PC-3 (cell line): ENCODE results near the gene ATP6V1G3. TPM values are rescaled to one million over a fixed set of nuclear protein-coding genes. Genes with fewer than 3 reads are reported as not detected.

Experiments used
- ATAC-seq: fragments of 200-7000 bp; cut with Tn5 transposase; 2 replicates; pipeline ENCODE4 v1.9.1; 2020; ENCODE audit warnings: mild to moderate bottlenecking, moderate library complexity
- BruUV-seq: library from RNA; stranded (reverse); fragments of 400-500 nt; replicated peaks from 2 replicates; lab custom pipeline; 2021; lab: Mats Ljungman, UMichigan
- CTCF ChIA-PET: fragments of 300-600 bp; sonication (Branson Sonifier 250); formaldehyde crosslinking; loops from one replicate; lab custom pipeline; 2022; ENCODE audit warnings: antibody characterized with exemption; lab: Charles Lee
- POLR2A ChIA-PET: fragments of 300-600 bp; sonication (Branson Sonifier 250); formaldehyde crosslinking; loops from one replicate; lab custom pipeline; 2022; ENCODE audit warnings: antibody characterized with exemption; ENCODE audit not compliant: unreplicated experiment; lab: Charles Lee
- DNase-seq: peaks from one replicate; pipeline ENCODE4 v3.0.0-alpha.2; 2015
- H2AFZ ChIP-seq: fragments of 300-600 bp; sonication (generic); 2 replicates; pipeline ENCODE4 v1.6.0; 2016; ENCODE audit warnings: antibody characterized with exemption, low read length
- H3F3A ChIP-seq: fragments of 300-600 bp; sonication (generic); one replicate; pipeline ENCODE4 v1.6.0; 2017; ENCODE audit warnings: antibody characterized with exemption, low read length, control low read depth, mild to moderate bottlenecking; ENCODE audit not compliant: unreplicated experiment
- H3K27ac ChIP-seq: fragments of 300-600 bp; sonication (generic); 2 replicates; pipeline ENCODE4 v1.5.1; 2016; ENCODE audit warnings: mild to moderate bottlenecking, low read length
- H3K27me3 ChIP-seq: fragments of 300-600 bp; sonication (generic); 2 replicates; pipeline ENCODE4 v1.6.1; 2016; ENCODE audit warnings: low read length, mixed read lengths
- H3K36me3 ChIP-seq: fragments of 300-600 bp; sonication (generic); 2 replicates; pipeline ENCODE4 v1.6.1; 2016; ENCODE audit warnings: low read depth, mixed run types, low read length, mixed read lengths
- H3K4me1 ChIP-seq: fragments of 300-600 bp; sonication (generic); 2 replicates; pipeline ENCODE4 v1.5.1; 2016; ENCODE audit warnings: low read length; ENCODE audit not compliant: insufficient read depth
- H3K4me2 ChIP-seq: fragments of 300-600 bp; sonication (generic); 2 replicates; pipeline ENCODE4 v1.6.0; 2016; ENCODE audit warnings: low read length
- H3K4me3 ChIP-seq: fragments of 300-600 bp; sonication (generic); 2 replicates; pipeline ENCODE4 v1.5.1; 2016; ENCODE audit warnings: mild to moderate bottlenecking, low read length, mixed read lengths
- H3K79me2 ChIP-seq: fragments of 300-600 bp; sonication (generic); 2 replicates; pipeline ENCODE4 v1.6.1; 2017; ENCODE audit warnings: low read length, mixed read lengths
- H3K9ac ChIP-seq: fragments of 300-600 bp; sonication (generic); 2 replicates; pipeline ENCODE4 v1.6.0; 2016; ENCODE audit warnings: mild to moderate bottlenecking, low read length
- H3K9me2 ChIP-seq: fragments of 300-600 bp; sonication (generic); replicated peaks from 2 replicates; pipeline ENCODE4 v1.6.1; 2016; ENCODE audit warnings: mixed run types, low read length, mixed read lengths
- H3K9me3 ChIP-seq: fragments of 300-600 bp; sonication (generic); 2 replicates; pipeline ENCODE4 v1.6.1; 2016; ENCODE audit warnings: low read length, mixed read lengths
- H4K20me1 ChIP-seq: fragments of 300-600 bp; sonication (generic); 2 replicates; pipeline ENCODE4 v1.6.1; 2016; ENCODE audit warnings: low read length, mixed read lengths
- CTCF ChIP-seq: fragments of 300-600 bp; sonication (generic); conservative IDR thresholded peaks from 2 replicates; pipeline ENCODE4 v1.5.1; 2017; ENCODE audit warnings: antibody characterized with exemption, low read depth, mild to moderate bottlenecking, low read length
- EZH2 ChIP-seq: fragments of 300-600 bp; sonication (generic); IDR thresholded peaks from one replicate; pipeline ENCODE4 v1.6.1; 2017; ENCODE audit warnings: antibody characterized with exemption, mild to moderate bottlenecking, low read length; ENCODE audit not compliant: unreplicated experiment
- EZH2phosphoT487 ChIP-seq: fragments of 300-600 bp; sonication (generic); IDR thresholded peaks from 2 replicates; pipeline ENCODE4 v1.6.1; 2018; ENCODE audit warnings: mild to moderate bottlenecking, antibody characterized with exemption, low read length, borderline replicate concordance
- intact Hi-C: fragments of 100-400 bp; cut with micrococcal nuclease; formaldehyde crosslinking; loops from 2 replicates; pipeline ENCODE4 v1.9.0; 2023
- total RNA-seq: library from RNA; depleted of rRNA; stranded (reverse); fragments of >200 nt; gene quantifications from 2 replicates; pipeline ENCODE4 v1.2.3, GENCODE V29; 2014

ATP6V1G3 gene
- total RNA-seq, 1 experiment from 2014 or later = not detected

GRCh38 chr1:198534548-198535418, 5.7 kb downstream of the ATP6V1G3 start:
- Histone ChIP-seq H3K9me2 (no peaks in the 10 kb centered on the region), H3F3A (no peaks in the 10 kb centered on the region), H3K36me3 (no peaks in the 10 kb centered on the region), H3K9me3 (no peaks in the 10 kb centered on the region), H3K27ac (no peak overlapping the region), H3K4me2 (peak overlapping the region; percentile 8; the same call in 1 of the 2 replicates), H4K20me1 (no peaks in the 10 kb centered on the region), H3K4me1 (peaks cover 17% of the 10 kb centered on the region), H3K27me3 (no peaks in the 10 kb centered on the region), H3K9ac (no peak overlapping the region), H3K4me3 (no peak overlapping the region), H2AFZ (peak overlapping the region; percentile 36; the same call in 1 of the 2 replicates), H3K79me2 (no peaks in the 10 kb centered on the region)
- no peak for TF ChIP-seq CTCF
- TF ChIP-seq EZH2 = no peak
- no peak for TF ChIP-seq EZH2phosphoT487
- ATAC-seq = peak; percentile 59
- POLR2A ChIA-PET = no interaction called here
- no TSS peak for BruUV-seq
- peak; percentile 59 for DNase-seq
- intact Hi-C loops = loop anchor here (5.0 kb wide), 1 partner anchor 148 kb away; no protein-coding TSS in a partner anchor
- CTCF ChIA-PET = no interaction called here

- no peak overlapping the region for H2AFZ ChIP-seq
- H3F3A ChIP-seq = no peaks in the 10 kb centered on the region
- H3K9me3 ChIP-seq = no peaks in the 10 kb centered on the region
- H3K27me3 ChIP-seq = no peaks in the 10 kb centered on the region
- no peaks in the 10 kb centered on the region for H4K20me1 ChIP-seq
- no peaks in the 10 kb centered on the region for H3K9me2 ChIP-seq
- H3K27ac ChIP-seq = no peak overlapping the region
- ATAC-seq (no peak), DNase-seq (no peak)
- H3K4me2 ChIP-seq = no peak overlapping the region
- POLR2A ChIA-PET = no interaction called here
- no peaks in the 10 kb centered on the region for H3K36me3 ChIP-seq
- TF ChIP-seq EZH2 = no peak
- no peak for TF ChIP-seq CTCF
- no peak for TF ChIP-seq EZH2phosphoT487
- H3K4me3 ChIP-seq = no peak overlapping the region
- CTCF ChIA-PET = no interaction called here
- H3K4me1 ChIP-seq = peaks cover 30% of the 10 kb centered on the region
- H3K79me2 ChIP-seq = no peaks in the 10 kb centered on the region
- no peak overlapping the region for H3K9ac ChIP-seq
- intact Hi-C loops = loop anchor here (5.0 kb wide), 1 partner anchor 150 kb away; no protein-coding TSS in a partner anchor
- no TSS peak for BruUV-seq
Measured at GRCh38 chr1:198531891-198532290, 8.6 kb downstream of the ATP6V1G3 start.

- no peak for ATAC-seq
- H3K4me3 ChIP-seq = no peak overlapping the region
- no peaks in the 10 kb centered on the region for H3K36me3 ChIP-seq
- no peak overlapping the region for H3K27ac ChIP-seq
- ChIA-PET POLR2A (no interaction called here), CTCF (no interaction called here)
- TF ChIP-seq EZH2 = no peak
- no peak for TF ChIP-seq CTCF
- TF ChIP-seq EZH2phosphoT487 = no peak
- H3K27me3 ChIP-seq = no peaks in the 10 kb centered on the region
- no TSS peak for BruUV-seq
- H4K20me1 ChIP-seq = no peaks in the 10 kb centered on the region
- no peaks in the 10 kb centered on the region for H3K9me2 ChIP-seq
- no peaks in the 10 kb centered on the region for H3K9me3 ChIP-seq
- H2AFZ ChIP-seq = no peak overlapping the region
- no peak overlapping the region for H3K9ac ChIP-seq
- no peak for DNase-seq
- H3K79me2 ChIP-seq = no peaks in the 10 kb centered on the region
- H3K4me2 ChIP-seq = no peak overlapping the region
- H3K4me1 ChIP-seq = peaks cover 30% of the 10 kb centered on the region
- intact Hi-C loops = loop anchor here (5.0 kb wide), 1 partner anchor 151 kb away; no protein-coding TSS in a partner anchor
- no peaks in the 10 kb centered on the region for H3F3A ChIP-seq
Measured at GRCh38 chr1:198530953-198531352, 9.5 kb downstream of the ATP6V1G3 start.
